ENCODE measurements around the gene SNX10. TPM values are rescaled to one million over a fixed set of nuclear protein-coding genes. Genes with fewer than 3 reads are reported as not detected.

SNX10 gene
- total RNA-seq, 4 donors from 2014 or later = 1.5 to 5.9 (median 3.1) TPM; not detected in 1

DNA sequence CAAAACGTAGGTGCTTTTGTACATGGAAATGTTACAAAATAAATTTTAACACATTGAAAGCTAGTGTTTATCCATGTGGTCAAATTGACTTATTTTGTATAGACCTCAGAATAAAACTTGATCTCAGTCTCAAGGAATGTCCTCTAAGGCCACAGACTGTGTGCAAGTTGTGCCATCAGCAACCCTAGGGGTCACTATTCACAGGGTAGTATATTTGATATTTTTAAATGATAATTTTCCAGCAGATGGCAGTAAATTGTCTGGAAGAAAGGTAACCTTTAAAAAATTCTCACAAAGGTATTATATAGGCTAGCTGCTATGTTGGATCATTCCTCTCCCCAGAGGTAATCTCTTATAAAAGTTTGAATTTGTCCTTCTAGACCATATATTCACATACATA, 12.9 kb upstream of the SNX10 start:
- Histone ChIP-seq H3K4me1 (no peaks in the 10 kb centered on the region), H3K27me3 (no peaks in the 10 kb centered on the region), H3K9me3 (no peaks in the 10 kb centered on the region), H3K36me3 (no peaks in the 10 kb centered on the region), H3K4me3 (no peak overlapping the region), H3K27ac (no peak overlapping the region)
- DNase-seq = no peak
- intact Hi-C loops (cut with DNase I; ENCODE audit: low total_unique reads) = no loop called here
- in situ Hi-C loops (cut with MboI; ENCODE audit: low pct_ligation_motif_present in 1 of 4, low pct_unique_long_range_greater_than_20kb in 1 of 4, low sequenced_read_pairs in 3 of 4) = no loop called here
- TF ChIP-seq EP300 (IDR thresholded peaks at IDR 0.05; ENCODE audit: low read depth) (no peak), POLR2AphosphoS5 (IDR thresholded peaks at IDR 0.05) (no peak), POLR2A (IDR thresholded peaks at IDR 0.05) (no peak), CTCF (IDR thresholded peaks at IDR 0.05) (peak in 2 of 5 experiments; percentile 2 to 13)
- 19 to 40% methylated on average over 1 of the region's 1 CpG for WGBS, 2 donors (ENCODE audit: low coverage in 1 of 2)

- TF ChIP-seq POLR2A (IDR thresholded peaks at IDR 0.05) = no peak
- TF ChIP-seq EP300 (IDR thresholded peaks at IDR 0.05; ENCODE audit: low read depth) = no peak
- no peak for TF ChIP-seq CTCF (IDR thresholded peaks at IDR 0.05)
- no peak for TF ChIP-seq POLR2AphosphoS5 (IDR thresholded peaks at IDR 0.05)
- H3K4me1 ChIP-seq = no peaks in the 10 kb centered on the region
- H3K27me3 ChIP-seq = no peaks in the 10 kb centered on the region
- intact Hi-C loops (cut with DNase I; ENCODE audit: low total_unique reads) = no loop called here
- no peaks in the 10 kb centered on the region for H3K9me3 ChIP-seq
- H3K36me3 ChIP-seq = no peaks in the 10 kb centered on the region
- no peak overlapping the region for H3K4me3 ChIP-seq
- DNase-seq = no peak
- H3K27ac ChIP-seq = no peak overlapping the region
- 70 to 86% methylated on average over 2 to 4 of the region's 4 CpGs for WGBS, 2 donors (ENCODE audit: low coverage in 1 of 2)
- in situ Hi-C loops (cut with MboI; ENCODE audit: low pct_ligation_motif_present in 1 of 4, low pct_unique_long_range_greater_than_20kb in 1 of 4, low sequenced_read_pairs in 3 of 4) = no loop called here
Measured at GRCh38 chr7:26279405-26279804, 12.3 kb upstream of the SNX10 start.

GRCh38 chr7:26280097-26280496, 11.6 kb upstream of the SNX10 start:
- Histone ChIP-seq H3K9me3 (no peaks in the 10 kb centered on the region), H3K27ac (no peak overlapping the region), H3K27me3 (no peaks in the 10 kb centered on the region), H3K4me3 (no peak overlapping the region), H3K36me3 (no peaks in the 10 kb centered on the region), H3K4me1 (no peaks in the 10 kb centered on the region)
- DNase-seq = no peak
- no peak for TF ChIP-seq POLR2A (IDR thresholded peaks at IDR 0.05)
- intact Hi-C loops (cut with DNase I; ENCODE audit: low total_unique reads) = no loop called here
- in situ Hi-C loops (cut with MboI; ENCODE audit: low pct_ligation_motif_present in 1 of 4, low pct_unique_long_range_greater_than_20kb in 1 of 4, low sequenced_read_pairs in 3 of 4) = no loop called here

- in situ Hi-C loops (cut with MboI; ENCODE audit: low pct_ligation_motif_present in 1 of 4, low pct_unique_long_range_greater_than_20kb in 1 of 4, low sequenced_read_pairs in 3 of 4) (no loop called here), intact Hi-C loops (cut with DNase I; ENCODE audit: low total_unique reads) (no loop called here)
- Histone ChIP-seq H3K36me3 (no peaks in the 10 kb centered on the region), H3K9me3 (no peaks in the 10 kb centered on the region), H3K27ac (no peak overlapping the region), H3K4me3 (no peak overlapping the region), H3K27me3 (no peaks in the 10 kb centered on the region), H3K4me1 (no peaks in the 10 kb centered on the region)
- no peak for DNase-seq
- TF ChIP-seq CTCF (IDR thresholded peaks at IDR 0.05) (no peak), EP300 (IDR thresholded peaks at IDR 0.05; ENCODE audit: low read depth) (no peak), POLR2AphosphoS5 (IDR thresholded peaks at IDR 0.05) (no peak), POLR2A (IDR thresholded peaks at IDR 0.05) (no peak)
- 75% methylated on average over 4 of the region's 4 CpGs; no CpG with 5 or more reads in 1 of the 2 donors for WGBS, 2 donors (ENCODE audit: low coverage in 1 of 2)
Measured at GRCh38 chr7:26280723-26281122, 10.9 kb upstream of the SNX10 start.

DNA sequence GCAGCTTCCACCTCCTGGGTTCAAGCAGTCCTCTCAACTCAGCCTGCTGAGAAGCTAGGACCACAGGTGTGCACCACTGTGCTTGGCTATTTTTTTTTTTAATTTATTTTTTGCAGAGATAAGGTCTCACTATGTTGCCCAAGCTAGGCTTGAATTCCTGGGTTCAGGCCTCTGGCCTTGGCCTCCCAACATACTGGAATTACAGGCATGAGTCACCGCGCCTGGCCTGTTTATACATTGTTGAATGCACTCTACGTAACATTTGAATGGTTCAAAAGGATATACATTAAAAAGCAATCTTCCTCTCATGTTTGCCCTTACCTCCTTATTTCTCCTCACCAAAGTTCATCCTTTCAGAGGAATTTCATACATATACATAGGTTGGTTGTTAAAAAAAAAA, 7.2 kb upstream of the SNX10 start:
- TF ChIP-seq POLR2AphosphoS5 (IDR thresholded peaks at IDR 0.05) = no peak
- TF ChIP-seq POLR2A (IDR thresholded peaks at IDR 0.05) = no peak
- TF ChIP-seq CTCF (IDR thresholded peaks at IDR 0.05) = no peak
- no peak for TF ChIP-seq EP300 (IDR thresholded peaks at IDR 0.05; ENCODE audit: low read depth)
- no peaks in the 10 kb centered on the region for H3K27me3 ChIP-seq
- intact Hi-C loops (cut with DNase I; ENCODE audit: low total_unique reads) = no loop called here

More for the DNA sequence above, 7.2 kb upstream of the SNX10 start:
- WGBS, 2 donors (ENCODE audit: low coverage in 1 of 2) = 86 to 96% methylated on average over 3 of the region's 3 CpGs
- H3K4me1 ChIP-seq = no peaks in the 10 kb centered on the region
- no peaks in the 10 kb centered on the region for H3K36me3 ChIP-seq
- H3K27ac ChIP-seq = no peak overlapping the region
- in situ Hi-C loops (cut with MboI; ENCODE audit: low pct_ligation_motif_present in 1 of 4, low pct_unique_long_range_greater_than_20kb in 1 of 4, low sequenced_read_pairs in 3 of 4) = no loop called here
- H3K9me3 ChIP-seq = no peaks in the 10 kb centered on the region
- no peak overlapping the region for H3K4me3 ChIP-seq
- no peak for DNase-seq
